Measurements from ENCODE around the gene CDH12. TPM values are rescaled to one million over a fixed set of nuclear protein-coding genes. Genes with fewer than 3 reads are reported as not detected.

The CDH12 gene
- total and polyA plus RNA-seq, 2 donors (not counting 3 experiments of a cell fraction or from before 2014, with no cell fraction given), result 0.03 TPM; not detected in 1

DNA sequence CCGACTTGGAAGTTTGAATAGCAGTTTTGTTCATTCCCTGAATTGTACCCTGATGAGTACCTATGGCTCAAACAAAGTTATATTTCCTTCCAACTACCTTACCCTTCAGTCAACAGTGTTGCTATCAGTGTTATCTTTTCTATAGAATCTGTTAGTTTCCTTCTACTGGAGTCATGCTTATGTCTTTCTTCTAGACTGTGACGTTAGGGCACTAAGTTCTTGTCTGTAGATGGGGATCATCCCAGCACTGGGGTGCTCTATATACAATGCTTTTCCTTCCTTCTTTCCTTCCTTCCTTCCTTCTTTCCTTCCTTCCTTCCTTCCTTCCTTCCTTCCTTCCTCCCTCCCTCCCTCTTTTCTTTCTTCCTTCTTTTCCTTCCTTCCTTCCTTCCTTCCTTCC lies 973.0 kb downstream of the CDH12 start:
- CTCF ChIA-PET, result interaction anchor here (1.4 to 1.6 kb wide), 2 partner anchors 17 to 26 kb away, joined by 3 to 4 read pairs; no protein-coding TSS in a partner anchor
- Histone ChIP-seq H3K4me2 (ENCODE audit: insufficient read depth, low read length) (no peak overlapping the region), H3K9me3 (replicated peaks; ENCODE audit: control insufficient read depth, insufficient read depth, low read length) (no peaks in the 10 kb centered on the region), H3K4me3 (replicated peaks in 1 of 3; ENCODE audit: insufficient read depth in 1 of 3, low read depth in 1 of 3, low read length in 3 of 3) (no peak overlapping the region), H2AFZ (ENCODE audit: low read depth, low read length) (no peak overlapping the region), H3K9me1 (replicated peaks; ENCODE audit: control insufficient read depth, extremely low read depth, insufficient read depth, low read length) (no peaks in the 10 kb centered on the region), H3K27ac (ENCODE audit: insufficient read depth, low read depth, low read length) (no peak overlapping the region), H3K27me3 (ENCODE audit: control insufficient read depth in 2 of 2, insufficient read depth in 2 of 2, low read length in 2 of 2) (peaks cover 0 to 3% of the 10 kb centered on the region in 2 experiments), H3K36me3 (ENCODE audit: control insufficient read depth in 2 of 2, extremely low read depth in 1 of 2, insufficient read depth in 2 of 2, low read length in 2 of 2) (no peaks in the 10 kb centered on the region), H3K79me2 (ENCODE audit: control insufficient read depth, insufficient read depth, low read length) (no peaks in the 10 kb centered on the region), H3K9ac (replicated peaks; ENCODE audit: extremely low read depth, insufficient read depth, low read length) (no peak overlapping the region), H3K4me1 (ENCODE audit: control insufficient read depth, extremely low read depth, insufficient read depth, low read length) (no peaks in the 10 kb centered on the region), H4K20me1 (replicated peaks; ENCODE audit: control insufficient read depth, extremely low read depth, insufficient read depth, low read length) (no peaks in the 10 kb centered on the region)
- intact Hi-C loops (cut with micrococcal nuclease), result no loop called here
- FAIRE-seq (no peak), DNase-seq (ENCODE audit: low read depth, low spot score) (no peak)
- dilution Hi-C loops (cut with MboI; ENCODE audit: extremely low pct_ligation_motif_present, low sequenced_read_pairs), result no loop called here
- POLR2A ChIA-PET, result no interaction called here
- TF ChIP-seq EZH2 (IDR thresholded peaks at IDR 0.05; ENCODE audit: borderline replicate concordance, low read depth, low read length, severe bottlenecking), result no peak
- TF ChIP-seq, protein P1, sequence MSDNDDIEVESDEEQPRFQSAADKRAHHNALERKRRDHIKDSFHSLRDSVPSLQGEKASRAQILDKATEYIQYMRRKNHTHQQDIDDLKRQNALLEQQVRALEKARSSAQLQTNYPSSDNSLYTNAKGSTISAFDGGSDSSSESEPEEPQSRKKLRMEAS (IDR thresholded peaks at IDR 0.05; ENCODE audit: insufficient read depth, insufficient read length), result no peak
- no peak for TF ChIP-seq POLR2AphosphoS5 (IDR thresholded peaks at IDR 0.05; ENCODE audit: insufficient read depth, low read depth, low read length)
- no peak for TF ChIP-seq POLR2A (IDR thresholded peaks at IDR 0.05; ENCODE audit: low read depth, low read length)
- TF ChIP-seq, protein P2, sequence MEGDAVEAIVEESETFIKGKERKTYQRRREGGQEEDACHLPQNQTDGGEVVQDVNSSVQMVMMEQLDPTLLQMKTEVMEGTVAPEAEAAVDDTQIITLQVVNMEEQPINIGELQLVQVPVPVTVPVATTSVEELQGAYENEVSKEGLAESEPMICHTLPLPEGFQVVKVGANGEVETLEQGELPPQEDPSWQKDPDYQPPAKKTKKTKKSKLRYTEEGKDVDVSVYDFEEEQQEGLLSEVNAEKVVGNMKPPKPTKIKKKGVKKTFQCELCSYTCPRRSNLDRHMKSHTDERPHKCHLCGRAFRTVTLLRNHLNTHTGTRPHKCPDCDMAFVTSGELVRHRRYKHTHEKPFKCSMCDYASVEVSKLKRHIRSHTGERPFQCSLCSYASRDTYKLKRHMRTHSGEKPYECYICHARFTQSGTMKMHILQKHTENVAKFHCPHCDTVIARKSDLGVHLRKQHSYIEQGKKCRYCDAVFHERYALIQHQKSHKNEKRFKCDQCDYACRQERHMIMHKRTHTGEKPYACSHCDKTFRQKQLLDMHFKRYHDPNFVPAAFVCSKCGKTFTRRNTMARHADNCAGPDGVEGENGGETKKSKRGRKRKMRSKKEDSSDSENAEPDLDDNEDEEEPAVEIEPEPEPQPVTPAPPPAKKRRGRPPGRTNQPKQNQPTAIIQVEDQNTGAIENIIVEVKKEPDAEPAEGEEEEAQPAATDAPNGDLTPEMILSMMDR (IDR thresholded peaks at IDR 0.05; ENCODE audit: extremely low read depth in 1 of 2, insufficient read depth in 1 of 2, low read depth in 1 of 2, low read length in 2 of 2), result no peak
- no peak for TF ChIP-seq MYC (IDR thresholded peaks at IDR 0.05; ENCODE audit: low read depth, low read length)
- no TSS peak for BruUV-seq (replicated peaks)

DNA sequence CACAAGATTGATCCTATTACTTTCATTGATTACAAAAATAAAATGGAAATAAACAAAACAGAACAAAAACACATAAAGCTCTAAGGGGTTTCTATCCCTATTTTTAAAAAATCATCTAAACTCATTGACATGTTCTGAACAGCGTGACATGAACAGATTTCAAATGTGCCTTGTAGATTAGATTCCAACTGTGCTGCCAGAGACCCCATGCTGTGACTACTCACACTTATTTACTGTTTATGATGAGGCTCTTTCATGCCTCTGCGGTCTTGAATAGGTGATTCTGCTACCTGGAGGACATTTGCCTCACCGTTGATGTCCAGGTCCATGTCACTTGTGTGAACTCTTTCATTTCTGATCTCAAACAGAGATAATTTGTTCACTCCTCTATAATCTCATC lies 990.2 kb downstream of the CDH12 start:
- no peaks in the 10 kb centered on the region for H4K20me1 ChIP-seq (replicated peaks; ENCODE audit: control insufficient read depth, extremely low read depth, insufficient read depth, low read length)
- H2AFZ ChIP-seq (ENCODE audit: low read depth, low read length), result no peak overlapping the region
- CTCF ChIA-PET, result interaction anchor here (1.7 kb wide), 1 partner anchor 17 kb away, joined by 4 read pairs; no protein-coding TSS in a partner anchor
- no peaks in the 10 kb centered on the region for H3K36me3 ChIP-seq (ENCODE audit: control insufficient read depth in 2 of 2, extremely low read depth in 1 of 2, insufficient read depth in 2 of 2, low read length in 2 of 2)
- H3K4me3 ChIP-seq (replicated peaks in 1 of 3; ENCODE audit: insufficient read depth in 1 of 3, low read depth in 1 of 3, low read length in 3 of 3), result no peak overlapping the region
- no peak overlapping the region for H3K4me2 ChIP-seq (ENCODE audit: insufficient read depth, low read length)
- H3K27ac ChIP-seq (ENCODE audit: insufficient read depth, low read depth, low read length), result no peak overlapping the region
- no peaks in the 10 kb centered on the region for H3K4me1 ChIP-seq (ENCODE audit: control insufficient read depth, extremely low read depth, insufficient read depth, low read length)
- no peak overlapping the region for H3K9ac ChIP-seq (replicated peaks; ENCODE audit: extremely low read depth, insufficient read depth, low read length)
- no peak for TF ChIP-seq FOS (IDR thresholded peaks at IDR 0.05; ENCODE audit: borderline replicate concordance, insufficient read depth, low read length)
- TF ChIP-seq MYC (IDR thresholded peaks at IDR 0.05; ENCODE audit: low read depth, low read length), result no peak
- TF ChIP-seq GATA2 (IDR thresholded peaks at IDR 0.05; ENCODE audit: insufficient read depth, insufficient read length, low read depth, low read length), result no peak
- TF ChIP-seq POLR2A (IDR thresholded peaks at IDR 0.05; ENCODE audit: low read depth, low read length), result no peak
- TF ChIP-seq, protein P2 (IDR thresholded peaks at IDR 0.05; ENCODE audit: extremely low read depth in 1 of 2, insufficient read depth in 1 of 2, low read depth in 1 of 2, low read length in 2 of 2), result no peak
- TF ChIP-seq, protein P1 (IDR thresholded peaks at IDR 0.05; ENCODE audit: insufficient read depth, insufficient read length), result no peak
- no peak for TF ChIP-seq POLR2AphosphoS5 (IDR thresholded peaks at IDR 0.05; ENCODE audit: insufficient read depth, low read depth, low read length)
- TF ChIP-seq JUN (IDR thresholded peaks at IDR 0.05; ENCODE audit: borderline replicate concordance, insufficient read depth, insufficient read length, low read depth), result no peak
- no peak for TF ChIP-seq EZH2 (IDR thresholded peaks at IDR 0.05; ENCODE audit: borderline replicate concordance, low read depth, low read length, severe bottlenecking)
- no peaks in the 10 kb centered on the region for H3K9me3 ChIP-seq (replicated peaks; ENCODE audit: control insufficient read depth, insufficient read depth, low read length)
- no peaks in the 10 kb centered on the region for H3K79me2 ChIP-seq (ENCODE audit: control insufficient read depth, insufficient read depth, low read length)
- H3K27me3 ChIP-seq (ENCODE audit: control insufficient read depth in 2 of 2, insufficient read depth in 2 of 2, low read length in 2 of 2), result peaks cover 0 to 2% of the 10 kb centered on the region in 2 experiments
- no peaks in the 10 kb centered on the region for H3K9me1 ChIP-seq (replicated peaks; ENCODE audit: control insufficient read depth, extremely low read depth, insufficient read depth, low read length)
- no peak for DNase-seq (ENCODE audit: low read depth, low spot score)
- BruUV-seq (replicated peaks), result no TSS peak
- dilution Hi-C loops (cut with MboI; ENCODE audit: extremely low pct_ligation_motif_present, low sequenced_read_pairs), result no loop called here
- POLR2A ChIA-PET, result no interaction called here
- no peak for FAIRE-seq
- intact Hi-C loops (cut with micrococcal nuclease), result no loop called here

Data from endothelial cell of umbilical vein (primary cell).